ENCODE measurements around the gene ARHGEF40. TPM values are rescaled to one million over a fixed set of nuclear protein-coding genes. Genes with fewer than 3 reads are reported as not detected.

The ARHGEF40 gene
- 100 to 1,000 TPM in 1 of 4 donors, 10 to 100 TPM in 3; 72.5 to 128 (median 80.9) TPM for total RNA-seq

DNA sequence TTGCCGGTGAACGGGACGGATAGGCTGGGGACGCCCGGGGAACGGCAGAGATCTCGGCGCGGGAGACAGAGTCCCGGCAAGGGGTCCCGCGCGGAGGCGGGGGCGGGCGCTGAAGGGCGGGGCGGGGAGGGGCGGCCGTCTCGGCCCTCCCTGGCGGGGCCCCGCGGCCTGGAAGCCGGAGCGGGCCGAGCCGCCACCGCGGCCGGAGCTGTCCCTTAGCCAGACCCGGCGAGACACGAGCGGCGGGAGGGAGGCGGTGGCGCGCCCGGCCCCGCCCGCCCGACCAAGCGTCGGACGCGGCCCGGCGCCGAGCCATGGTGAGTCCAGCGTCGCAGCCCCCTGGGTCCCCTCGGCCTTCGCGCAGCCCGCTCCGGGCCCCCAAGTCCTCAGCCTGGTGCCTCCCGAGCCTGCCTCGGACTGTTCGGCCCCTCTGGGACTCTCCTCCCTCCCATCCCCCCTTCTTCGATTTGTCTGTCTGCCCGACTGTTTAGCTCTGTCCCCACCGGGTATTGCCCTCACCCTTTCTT lies at the start of gene ARHGEF40:
Gene ARHGEF40 (plus strand): TSS at position 222 of the 527 bp plus-strand sequence. CDS start 93 bp downstream, at position 315.
- 2% methylated on average over 21 to 23 of the region's 63 CpGs for WGBS, 2 donors
- Histone ChIP-seq H3K27ac (peak within 1 kb of the TSS; percentile 81 to 97 (median 94)), H3K4me3 (peak within 1 kb of the TSS; percentile 54 to 88 (median 74)), H3K9me3 (no peaks in the 10 kb centered on the region), H3K36me3 (peaks cover 0 to 14% (median 0%) of the 10 kb centered on the region in 3 donors), H3K27me3 (no peaks in the 10 kb centered on the region), H3K4me1 (peaks cover 0 to 56% (median 34%) of the 10 kb centered on the region in 4 donors)
- TF ChIP-seq, protein P1, sequence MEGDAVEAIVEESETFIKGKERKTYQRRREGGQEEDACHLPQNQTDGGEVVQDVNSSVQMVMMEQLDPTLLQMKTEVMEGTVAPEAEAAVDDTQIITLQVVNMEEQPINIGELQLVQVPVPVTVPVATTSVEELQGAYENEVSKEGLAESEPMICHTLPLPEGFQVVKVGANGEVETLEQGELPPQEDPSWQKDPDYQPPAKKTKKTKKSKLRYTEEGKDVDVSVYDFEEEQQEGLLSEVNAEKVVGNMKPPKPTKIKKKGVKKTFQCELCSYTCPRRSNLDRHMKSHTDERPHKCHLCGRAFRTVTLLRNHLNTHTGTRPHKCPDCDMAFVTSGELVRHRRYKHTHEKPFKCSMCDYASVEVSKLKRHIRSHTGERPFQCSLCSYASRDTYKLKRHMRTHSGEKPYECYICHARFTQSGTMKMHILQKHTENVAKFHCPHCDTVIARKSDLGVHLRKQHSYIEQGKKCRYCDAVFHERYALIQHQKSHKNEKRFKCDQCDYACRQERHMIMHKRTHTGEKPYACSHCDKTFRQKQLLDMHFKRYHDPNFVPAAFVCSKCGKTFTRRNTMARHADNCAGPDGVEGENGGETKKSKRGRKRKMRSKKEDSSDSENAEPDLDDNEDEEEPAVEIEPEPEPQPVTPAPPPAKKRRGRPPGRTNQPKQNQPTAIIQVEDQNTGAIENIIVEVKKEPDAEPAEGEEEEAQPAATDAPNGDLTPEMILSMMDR (IDR thresholded peaks at IDR 0.05), result no peak
- peak in 1 of 2 donors; percentile 45 for TF ChIP-seq POLR2A (IDR thresholded peaks at IDR 0.05)
- DNase-seq (ENCODE audit: low spot score in 2 of 2), result peak; percentile 20 to 46

DNA sequence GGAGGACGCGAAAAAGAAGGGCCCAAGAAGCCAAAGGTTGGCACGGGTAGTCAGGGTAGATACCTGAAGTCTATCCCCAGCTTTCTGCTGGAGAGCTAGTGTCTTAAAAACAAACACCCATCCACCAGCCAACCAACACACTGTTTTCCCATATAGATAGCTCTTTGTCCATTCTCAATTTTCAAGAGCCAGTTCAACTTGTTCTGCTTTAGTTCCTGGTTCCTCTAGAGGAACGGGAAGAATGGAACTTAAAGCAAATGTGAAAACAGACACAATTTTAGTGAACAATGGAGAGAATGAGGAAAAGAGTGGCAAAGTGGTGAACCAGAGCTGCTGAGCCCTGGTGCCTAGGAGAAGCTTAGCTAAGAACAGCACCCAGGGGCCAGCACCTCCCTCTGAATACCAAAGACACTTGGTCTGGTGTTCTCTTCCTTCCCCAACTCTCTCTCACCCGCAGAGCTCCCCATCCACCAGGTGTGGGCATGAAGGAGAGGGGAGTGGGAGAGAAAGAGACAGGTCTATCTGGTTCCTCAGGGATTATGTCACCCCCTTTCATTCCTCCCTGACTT lies 49.0 kb upstream of the ARHGEF40 start:
- no peak for DNase-seq (ENCODE audit: low spot score in 2 of 2)
- Histone ChIP-seq H3K36me3 (peaks cover 0 to 63% (median 2%) of the 10 kb centered on the region in 3 donors), H3K27ac (peak overlapping the region in 3 of 4 donors; percentile 11 to 99 (median 99)), H3K27me3 (no peaks in the 10 kb centered on the region), H3K9me3 (no peaks in the 10 kb centered on the region), H3K4me1 (peaks cover 0 to 78% (median 5%) of the 10 kb centered on the region in 4 donors), H3K4me3 (no peak overlapping the region)
- WGBS, 2 donors, result 74 to 76% methylated on average over 5 of the region's 5 CpGs
- TF ChIP-seq POLR2A (IDR thresholded peaks at IDR 0.05) (no peak), EP300 (IDR thresholded peaks at IDR 0.05) (no peak)
- TF ChIP-seq, protein P1 (IDR thresholded peaks at IDR 0.05), result no peak

DNA sequence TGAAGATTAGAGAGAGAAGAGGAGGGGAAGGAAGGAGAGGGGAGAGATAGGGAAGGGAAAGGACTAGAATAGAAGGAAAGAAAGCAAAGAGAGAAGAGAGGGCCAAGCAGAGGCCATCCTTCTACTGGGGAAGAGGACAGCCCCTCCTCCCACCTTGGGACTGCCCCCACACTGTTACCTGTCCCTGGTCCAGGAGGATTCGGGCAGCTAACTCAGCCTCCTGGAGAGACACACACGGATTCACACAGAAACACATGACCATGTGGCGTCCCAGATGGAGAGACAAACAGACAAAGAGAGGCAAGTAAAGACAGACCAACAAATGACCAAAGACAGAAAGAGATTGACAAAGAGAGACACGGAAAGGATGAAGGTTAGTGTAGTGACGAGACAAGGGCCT lies 47.4 kb upstream of the ARHGEF40 start:
- Histone ChIP-seq H3K27me3 (no peaks in the 10 kb centered on the region), H3K4me1 (peaks cover 0 to 83% (median 15%) of the 10 kb centered on the region in 4 donors), H3K36me3 (peaks cover 0 to 47% (median 2%) of the 10 kb centered on the region in 3 donors), H3K27ac (peak overlapping the region; percentile 92 to 99 (median 96)), H3K9me3 (no peaks in the 10 kb centered on the region), H3K4me3 (peak overlapping the region; percentile 65 to 76 (median 75))
- 33 to 55% methylated on average over 5 of the region's 5 CpGs for WGBS, 2 donors
- TF ChIP-seq, protein P1 (IDR thresholded peaks at IDR 0.05), result no peak
- TF ChIP-seq EP300 (IDR thresholded peaks at IDR 0.05) (no peak), POLR2A (IDR thresholded peaks at IDR 0.05) (no peak)
- no peak for DNase-seq (ENCODE audit: low spot score in 2 of 2)

DNA sequence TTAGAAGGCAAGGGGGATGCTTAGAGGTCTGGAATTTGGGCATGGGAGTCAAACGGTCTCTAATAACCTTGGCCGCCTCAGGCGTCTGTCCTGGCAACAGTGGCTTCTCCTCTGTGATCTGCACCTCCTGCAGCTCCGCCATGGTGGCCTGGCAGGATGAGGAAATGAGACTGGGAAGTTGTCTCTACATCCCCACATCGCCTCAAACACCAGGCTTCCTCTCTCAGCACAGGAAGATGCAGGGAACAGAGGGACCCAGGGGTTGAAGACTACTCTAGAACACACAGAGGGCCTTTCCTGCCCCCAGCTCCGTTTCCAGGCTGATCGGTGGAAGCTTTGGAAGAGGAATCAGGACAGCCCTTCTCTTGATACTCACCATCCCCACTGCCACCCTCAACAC lies 46.9 kb upstream of the ARHGEF40 start:
- DNase-seq (ENCODE audit: low spot score in 2 of 2), result no peak
- Histone ChIP-seq H3K4me3 (peak overlapping the region; percentile 65 to 76 (median 75)), H3K4me1 (peaks cover 0 to 82% (median 15%) of the 10 kb centered on the region in 4 donors), H3K27ac (peak overlapping the region; percentile 92 to 99 (median 96)), H3K9me3 (no peaks in the 10 kb centered on the region), H3K36me3 (peaks cover 0 to 42% (median 2%) of the 10 kb centered on the region in 3 donors), H3K27me3 (no peaks in the 10 kb centered on the region)
- TF ChIP-seq, protein P1 (IDR thresholded peaks at IDR 0.05), result no peak
- TF ChIP-seq EP300 (IDR thresholded peaks at IDR 0.05) (no peak), POLR2A (IDR thresholded peaks at IDR 0.05) (no peak)
- 13 to 29% methylated on average over 5 to 7 of the region's 7 CpGs for WGBS, 2 donors

Measured in tibial nerve (tissue), 4 donors.